Prostate gland (tissue), 2 donors: ENCODE results near the gene KIF5A.

ENCODE experiments used
- POLR2A ChIP-seq: fragments of 450-650 bp; IDR thresholded peaks from one replicate; pipeline ENCODE4 v1.6.1; 2016; ENCODE audit warnings: antibody characterized with exemption, mild to moderate bottlenecking
- POLR2AphosphoS5 ChIP-seq: sonication (generic); formaldehyde crosslinking; IDR thresholded peaks from one replicate; pipeline ENCODE4 v1.6.1; 2017; ENCODE audit warnings: antibody characterized with exemption
- TF ChIP-seq, protein P1 (sequence below), 4 experiments: fragments of 200-600 bp in 2 of 4; fragments of 450-650 bp in 2 of 4; sonication (generic) in 2 of 4; IDR thresholded peaks; 1 replicate in 3 of 4; 2 replicates in 1 of 4; pipeline ENCODE4 v1.5.1; 2016 to 2019; ENCODE audit warnings: antibody characterized with exemption in 4 of 4, mild to moderate bottlenecking in 2 of 4, moderate library complexity in 2 of 4

DNA sequence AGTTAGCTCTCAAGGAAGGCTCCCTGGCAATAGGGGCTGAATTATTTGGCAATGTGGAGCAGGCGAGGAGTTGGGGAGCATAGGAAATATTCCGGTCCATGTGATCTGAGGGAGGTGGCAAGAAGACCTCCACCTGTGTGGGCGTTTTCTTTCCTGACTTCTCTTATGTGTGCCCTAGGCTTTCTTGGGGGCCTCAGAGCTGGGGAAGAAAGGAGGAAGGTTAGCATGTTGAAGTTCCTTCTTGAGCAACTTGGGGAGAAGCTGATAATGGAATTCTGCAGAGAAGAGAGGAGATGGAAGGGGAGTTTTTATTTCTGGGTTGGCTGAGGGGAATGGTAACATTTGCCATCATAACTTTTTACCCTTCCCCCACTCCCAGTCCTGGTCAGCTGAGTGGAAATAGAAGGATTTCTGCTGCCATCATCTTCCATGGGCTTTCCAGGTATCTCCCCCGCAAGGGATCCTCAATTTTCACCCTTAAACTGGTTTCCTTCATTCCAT, 56.0 kb downstream of the KIF5A start:
- TF ChIP-seq, protein P1, sequence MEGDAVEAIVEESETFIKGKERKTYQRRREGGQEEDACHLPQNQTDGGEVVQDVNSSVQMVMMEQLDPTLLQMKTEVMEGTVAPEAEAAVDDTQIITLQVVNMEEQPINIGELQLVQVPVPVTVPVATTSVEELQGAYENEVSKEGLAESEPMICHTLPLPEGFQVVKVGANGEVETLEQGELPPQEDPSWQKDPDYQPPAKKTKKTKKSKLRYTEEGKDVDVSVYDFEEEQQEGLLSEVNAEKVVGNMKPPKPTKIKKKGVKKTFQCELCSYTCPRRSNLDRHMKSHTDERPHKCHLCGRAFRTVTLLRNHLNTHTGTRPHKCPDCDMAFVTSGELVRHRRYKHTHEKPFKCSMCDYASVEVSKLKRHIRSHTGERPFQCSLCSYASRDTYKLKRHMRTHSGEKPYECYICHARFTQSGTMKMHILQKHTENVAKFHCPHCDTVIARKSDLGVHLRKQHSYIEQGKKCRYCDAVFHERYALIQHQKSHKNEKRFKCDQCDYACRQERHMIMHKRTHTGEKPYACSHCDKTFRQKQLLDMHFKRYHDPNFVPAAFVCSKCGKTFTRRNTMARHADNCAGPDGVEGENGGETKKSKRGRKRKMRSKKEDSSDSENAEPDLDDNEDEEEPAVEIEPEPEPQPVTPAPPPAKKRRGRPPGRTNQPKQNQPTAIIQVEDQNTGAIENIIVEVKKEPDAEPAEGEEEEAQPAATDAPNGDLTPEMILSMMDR (IDR thresholded peaks at IDR 0.05): no peak
- TF ChIP-seq POLR2A: no peak
- no peak for TF ChIP-seq POLR2AphosphoS5
